Measurements from ENCODE around the gene NPM1.

NPM1 gene

GRCh38 chr5:171429543-171429910, 41.9 kb downstream of the NPM1 start:
- DNase-seq = no peak

GRCh38 chr5:171431251-171431777, 43.7 kb downstream of the NPM1 start:
- no peak for DNase-seq

DNA sequence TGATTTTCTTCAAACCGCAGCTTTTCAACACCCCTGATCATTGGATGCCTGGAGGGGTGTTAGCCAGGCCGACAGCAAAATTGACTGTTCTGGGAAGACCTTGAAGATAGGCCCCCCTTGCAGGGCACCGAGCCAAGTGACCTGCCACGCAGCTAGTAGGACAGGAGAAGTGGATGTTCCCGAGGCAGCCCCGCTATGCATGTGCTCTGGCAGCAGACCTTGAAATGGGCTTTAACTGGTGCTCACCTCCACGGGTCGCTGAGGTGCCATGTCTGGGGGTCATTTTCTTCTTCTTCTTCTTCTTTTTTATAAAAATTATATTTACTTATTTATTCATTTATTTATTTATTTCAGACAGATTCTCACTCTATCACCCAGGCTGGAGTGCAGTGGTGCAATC, 44.4 kb downstream of the NPM1 start:
- no peak for DNase-seq

GRCh38 chr5:171432583-171433351, 45.1 kb downstream of the NPM1 start:
- no peak for DNase-seq

DNA sequence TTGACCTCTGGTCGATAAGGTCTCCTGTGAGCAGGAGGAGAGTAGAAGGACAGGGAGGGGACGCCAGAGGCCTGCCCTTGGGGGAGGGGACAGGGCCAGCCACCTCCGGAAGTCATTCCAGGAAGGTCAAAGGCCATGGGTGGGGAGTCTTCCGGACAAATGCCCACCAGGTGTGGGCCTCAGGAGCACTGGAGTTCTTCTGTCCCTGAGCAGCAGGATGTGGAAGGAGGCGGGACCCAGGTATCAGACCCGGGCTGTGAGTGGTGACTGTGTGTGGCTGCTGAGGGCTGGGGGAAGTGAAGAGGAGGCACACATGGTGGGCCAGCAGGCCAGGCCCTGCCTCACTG, 45.7 kb downstream of the NPM1 start:
- no peak for DNase-seq

GRCh38 chr5:171433982-171434676, 46.5 kb downstream of the NPM1 start:
- no peak for DNase-seq

GRCh38 chr5:171434874-171435273, 47.2 kb downstream of the NPM1 start:
- no peak for DNase-seq

- DNase-seq = no peak
Observed at GRCh38 chr5:171435908-171436307, 48.3 kb downstream of the NPM1 start.

DNA sequence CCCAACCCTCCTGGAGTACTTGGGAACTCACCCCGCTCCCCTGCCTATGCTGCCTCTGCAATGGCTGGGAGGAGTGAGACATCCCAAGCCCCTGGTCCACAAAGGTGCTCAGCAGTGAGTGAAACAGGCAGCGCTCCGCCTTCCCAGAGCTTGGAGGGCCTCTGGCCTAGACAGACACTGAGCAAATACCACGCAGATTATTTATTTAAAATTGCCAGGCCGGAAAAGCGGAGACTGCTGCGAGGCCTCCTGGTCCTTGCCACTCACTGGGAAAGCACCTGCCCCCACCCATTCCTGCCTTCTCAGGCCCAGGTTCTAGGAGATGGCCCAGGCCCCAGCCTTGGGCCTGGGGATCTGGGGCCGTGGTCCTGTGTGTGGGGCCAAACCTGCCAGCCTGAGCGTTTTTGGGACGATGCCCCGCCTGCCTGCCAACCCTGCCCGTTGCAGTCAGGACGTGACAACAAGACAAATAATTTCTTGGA, 49.2 kb downstream of the NPM1 start:
- no peak for DNase-seq

- no peak for DNase-seq
Observed at GRCh38 chr5:171437286-171437821, 49.7 kb downstream of the NPM1 start.

DNA sequence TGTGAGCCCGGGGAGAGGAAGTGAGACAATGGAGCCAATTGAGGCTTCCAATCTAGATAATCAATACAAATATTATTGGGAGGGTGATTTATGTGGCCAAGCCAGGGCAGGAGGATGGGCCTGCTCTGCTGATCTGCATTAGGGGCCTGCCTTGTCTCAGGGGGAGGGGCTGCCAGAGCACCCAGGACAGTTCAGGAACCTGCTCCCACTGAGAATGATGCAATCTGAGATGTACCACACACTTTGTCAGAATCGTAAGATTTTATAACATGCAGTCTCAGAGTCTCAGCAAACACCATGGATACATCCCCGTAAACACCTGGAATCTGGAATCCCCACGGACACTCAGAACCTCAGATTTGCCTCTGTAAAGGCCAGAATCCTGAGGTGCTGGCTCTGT, 51.1 kb downstream of the NPM1 start:
- no peak for DNase-seq

DNA sequence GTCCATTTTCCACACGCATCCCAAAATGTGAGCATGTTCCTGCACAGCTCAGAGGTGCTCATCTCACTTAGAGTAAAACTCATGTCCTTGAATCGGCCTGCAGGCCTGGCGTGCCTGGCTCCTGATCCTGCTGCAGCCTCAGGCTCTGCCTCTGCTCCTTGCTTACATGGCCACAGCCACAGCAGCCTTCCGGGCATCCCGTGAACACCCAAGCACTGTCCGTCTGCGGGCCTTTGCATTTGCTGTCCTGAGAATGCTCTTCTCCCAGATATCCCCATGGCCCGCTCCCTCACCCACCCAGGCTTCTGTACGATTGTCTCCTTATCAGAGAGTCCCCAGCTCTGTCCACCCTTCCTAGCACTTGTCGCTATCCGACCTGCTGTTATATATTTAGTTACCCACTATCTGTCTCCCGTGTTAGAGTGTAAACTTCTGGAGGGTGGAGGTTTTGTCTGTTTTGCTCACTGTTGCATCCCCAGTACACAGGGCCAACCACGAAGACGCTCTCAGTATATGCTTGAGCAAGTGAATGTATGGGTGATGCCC, 53.7 kb downstream of the NPM1 start:
- no peak for DNase-seq

- no peak for DNase-seq
Observed at GRCh38 chr5:171442287-171443042, 54.8 kb downstream of the NPM1 start.

DNA sequence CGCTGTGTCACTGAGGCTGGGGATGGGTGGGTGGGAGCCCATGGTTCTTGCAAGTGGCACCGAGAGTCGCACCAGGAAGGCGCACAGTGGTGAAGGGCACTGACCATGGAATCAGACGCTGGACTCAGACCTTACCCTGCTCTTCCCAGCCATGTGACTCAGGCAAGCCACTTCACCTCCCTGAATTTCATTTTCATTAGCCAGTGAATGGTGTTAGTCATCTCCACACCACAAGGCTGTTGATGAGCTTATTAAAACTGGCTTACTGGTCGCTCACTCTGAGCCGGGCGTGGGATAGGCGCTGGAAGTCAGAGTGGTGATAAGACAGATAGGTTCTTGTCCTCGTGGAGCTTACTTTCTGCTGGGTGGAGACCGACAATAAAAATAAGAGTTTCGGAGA, 56.9 kb downstream of the NPM1 start:
- no peak for DNase-seq

GRCh38 chr5:171445644-171446516, 58.2 kb downstream of the NPM1 start:
- no peak for DNase-seq

DNA sequence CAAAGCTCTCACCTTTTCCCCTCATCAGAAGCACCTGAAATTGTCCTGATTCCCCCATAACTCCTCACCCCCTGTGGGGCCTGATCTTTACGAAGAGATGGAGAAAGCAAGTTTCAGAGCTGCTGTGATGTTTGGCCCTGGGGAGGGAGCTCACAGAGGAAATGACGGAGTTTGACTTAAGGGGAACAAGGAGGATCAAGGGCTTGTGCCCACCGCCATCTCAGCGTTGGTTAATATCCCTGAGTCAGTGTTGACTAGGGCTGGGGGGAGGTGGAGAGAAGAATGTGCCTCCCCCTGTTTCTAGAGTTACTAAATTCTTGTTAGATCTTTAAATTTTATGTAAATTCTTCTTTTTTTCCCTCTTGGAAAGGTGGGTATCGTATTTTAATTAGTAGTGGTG, 59.6 kb downstream of the NPM1 start:
- no peak for DNase-seq

GRCh38 chr5:171449426-171449825, 61.8 kb downstream of the NPM1 start:
- no peak for DNase-seq

GRCh38 chr5:171450423-171451331, 63.0 kb downstream of the NPM1 start:
- DNase-seq = peak; percentile 9

GRCh38 chr5:171451421-171451820, 63.8 kb downstream of the NPM1 start:
- DNase-seq = no peak

DNA sequence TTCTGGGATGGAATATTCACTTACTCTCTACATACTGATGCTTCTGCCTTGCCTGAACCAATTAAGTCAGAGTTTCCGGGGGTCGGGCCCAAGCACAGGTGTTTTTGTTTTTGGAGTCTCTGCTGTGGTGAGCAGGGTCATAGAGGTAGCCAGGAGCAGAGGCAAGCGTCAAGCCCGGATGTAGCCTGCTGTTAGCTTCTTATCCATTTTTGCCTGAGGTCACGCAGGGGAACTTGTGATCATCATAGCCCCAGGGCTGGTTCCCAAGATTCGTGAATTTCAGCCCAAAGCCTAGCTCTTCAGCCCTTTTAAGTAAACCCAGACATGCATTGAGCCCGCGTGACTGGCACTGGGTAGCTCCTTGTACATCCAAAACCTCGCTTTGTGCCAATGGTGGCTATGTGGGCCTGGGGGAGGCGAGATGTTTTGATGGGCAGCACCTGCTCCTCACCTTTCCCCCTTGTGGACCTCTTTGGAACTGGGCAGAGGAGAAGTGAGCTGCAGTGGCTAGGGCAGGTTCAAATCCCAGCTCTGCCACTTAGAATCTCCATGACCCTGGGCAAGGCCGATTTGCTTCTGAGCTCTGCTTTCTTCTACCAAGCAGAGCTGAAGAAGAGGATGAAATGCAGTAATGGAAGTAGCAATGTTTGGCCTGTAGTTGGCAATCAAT, 65.5 kb downstream of the NPM1 start:
- DNase-seq = no peak

All from activated T-cell treated with anti-CD3 and anti-CD28 coated beads for 4 hours (primary cell).